A549 (cell line): ENCODE data around the gene UNC13D. TPM values are rescaled to one million over a fixed set of nuclear protein-coding genes. Genes with fewer than 3 reads are reported as not detected.
A peak's percentile ranks its signal among the peaks of the same experiment; 100 is the strongest.

Experiments
- ATAC-seq, 2 experiments: fragments of 200-7000 bp in 1 of 2; fragments of >200 bp in 1 of 2; cut with Nextera tagmentation in 1 of 2; cut with Tn5 transposase in 1 of 2; 3 replicates each; pipeline versions ENCODE4 v1.8.0 to v1.9.1; 2018 to 2020; ENCODE audit warnings: mild to moderate bottlenecking in 1 of 2, moderate library complexity in 1 of 2
- CTCF ChIA-PET: fragments of 300-600 bp; sonication (Branson Sonifier 250); formaldehyde crosslinking; extraction: SDS; loops from one replicate; lab custom pipeline; 2021; ENCODE audit warnings: antibody characterized with exemption, inconsistent platforms; lab: Yijun Ruan, JAX
- POLR2A ChIA-PET: fragments of 350-600 bp; formaldehyde crosslinking; extraction: SDS; loops from one replicate; lab custom pipeline; 2021; ENCODE audit warnings: antibody characterized with exemption, inconsistent platforms; lab: Yijun Ruan, JAX
- DNase-seq, 2 experiments: peaks; one replicate each; pipeline versions ENCODE4 v3.0.0 to v3.0.0-alpha.2; 2011 to 2016; ENCODE audit warnings: low read depth in 1 of 2, low spot score in 1 of 2
- FAIRE-seq: peaks from 2 replicates; lab custom pipeline; 2011; peaks lifted over from hg19 to GRCh38; lab: Jason Lieb, UNC
- H3K27ac ChIP-seq, 2 experiments: fragments of >200 bp; sonication (Bioruptor Twin); formaldehyde crosslinking; 3 replicates each; pipeline ENCODE4 v1.5.1; 2016 to 2017
- H3K4me1 ChIP-seq: fragments of >200 bp; sonication (Bioruptor Twin); formaldehyde crosslinking; 3 replicates; pipeline ENCODE4 v1.6.1; 2016
- H3K4me2 ChIP-seq: fragments of >200 bp; sonication (Bioruptor Twin); formaldehyde crosslinking; 3 replicates; pipeline ENCODE4 v1.6.1; 2016
- H3K4me3 ChIP-seq: fragments of >200 bp; sonication (Bioruptor Twin); formaldehyde crosslinking; 3 replicates; pipeline ENCODE4 v1.5.1; 2016
- H3K9me3 ChIP-seq: fragments of >200 bp; sonication (Bioruptor Twin); formaldehyde crosslinking; 3 replicates; pipeline ENCODE4 v1.6.1; 2016
- ATOH8 ChIP-seq: fragments of 250-450 bp; sonication (Bioruptor Pico); IDR thresholded peaks from 2 replicates; pipeline ENCODE4 v1.5.0; 2020; ENCODE audit warnings: low read depth, mild to moderate bottlenecking, moderate library complexity
- BCL3 ChIP-seq: fragments of >200 bp; sonication (Bioruptor Twin); formaldehyde crosslinking; IDR thresholded peaks from 3 replicates; pipeline ENCODE4 v1.6.1; 2016
- CHD2 ChIP-seq: fragments of 150-350 bp; IDR thresholded peaks from 2 replicates; pipeline ENCODE4 v1.6.1; 2014; ENCODE audit warnings: low read length; ENCODE audit not compliant: partially characterized antibody
- CHD4 ChIP-seq: fragments of 200-600 bp; sonication (generic); IDR thresholded peaks from 2 replicates; pipeline ENCODE4 v1.6.1; 2016; ENCODE audit warnings: antibody characterized with exemption, mild to moderate bottlenecking, borderline replicate concordance
- EHMT2 ChIP-seq: fragments of 200-600 bp; sonication (generic); IDR thresholded peaks from 2 replicates; pipeline ENCODE4 v1.6.1; 2016; ENCODE audit warnings: antibody characterized with exemption, low read depth, mild to moderate bottlenecking, moderate library complexity
- ELK1 ChIP-seq: fragments of 150-350 bp; IDR thresholded peaks from 2 replicates; pipeline ENCODE4 v1.6.1; 2014; ENCODE audit warnings: low read depth, mild to moderate bottlenecking, low read length
- ESRRA ChIP-seq: fragments of 150-350 bp; IDR thresholded peaks from 2 replicates; pipeline ENCODE4 v1.6.1; 2014; ENCODE audit warnings: mild to moderate bottlenecking, low read length, borderline replicate concordance
- FOSB ChIP-seq: fragments of 250-450 bp; sonication (Bioruptor Pico); IDR thresholded peaks from 2 replicates; pipeline ENCODE4 v1.5.0; 2020; ENCODE audit warnings: mild to moderate bottlenecking, moderate library complexity
- GATA3 ChIP-seq: IDR thresholded peaks from 2 replicates; pipeline ENCODE4 v1.6.1; 2012; ENCODE audit warnings: borderline replicate concordance
- HES2 ChIP-seq: fragments of >200 bp; sonication (Bioruptor Twin); formaldehyde crosslinking; IDR thresholded peaks from 2 replicates; pipeline ENCODE4 v1.6.1; 2016
- HOXB13 ChIP-seq: fragments of 250-450 bp; sonication (Bioruptor Pico); IDR thresholded peaks from 2 replicates; pipeline ENCODE4 v1.5.0; 2020; ENCODE audit warnings: low read depth, mild to moderate bottlenecking, moderate library complexity
- MYC ChIP-seq: IDR thresholded peaks from 2 replicates; pipeline ENCODE4 v1.6.1; 2012; ENCODE audit warnings: mild to moderate bottlenecking, inconsistent platforms, low read length, improper control_type of control experiment, borderline replicate concordance
- NR3C1 ChIP-seq: fragments of >200 bp; sonication (Bioruptor Twin); formaldehyde crosslinking; IDR thresholded peaks from 3 replicates; pipeline ENCODE4 v1.6.1; 2017
- RFX5 ChIP-seq: fragments of 450-650 bp; IDR thresholded peaks from 2 replicates; pipeline ENCODE4 v1.7.1; 2014; ENCODE audit warnings: antibody characterized with exemption, mild to moderate bottlenecking, moderate library complexity
- SREBF2 ChIP-seq: fragments of 450-650 bp; IDR thresholded peaks from 2 replicates; pipeline ENCODE4 v1.6.1; 2014; ENCODE audit warnings: mild to moderate bottlenecking, moderate library complexity
- ZC3H11A ChIP-seq: fragments of 450-650 bp; IDR thresholded peaks from 2 replicates; pipeline ENCODE4 v1.6.1; 2014; ENCODE audit warnings: antibody characterized with exemption, mild to moderate bottlenecking
- ZSCAN20 ChIP-seq: fragments of 250-450 bp; sonication (Bioruptor Pico); IDR thresholded peaks from 2 replicates; pipeline ENCODE4 v1.8.0; 2022; ENCODE audit warnings: mild to moderate bottlenecking, moderate library complexity
- WGBS: methylation state at CpG from one replicate; pipeline ENCODE4 v1.1.6; 2017; ENCODE audit errors: missing lambda C conversion rate; 5-methylcytosine and 5-hydroxymethylcytosine counted together
- polyA plus RNA-seq, 4 experiments: library from polyadenylated mRNA; depleted of rRNA in 3 of 4; stranded (reverse); fragments of >200 nt; fragmentation: RNase III in 1 of 4; extraction: RNeasy Plus Mini Kit Qiagen cat#74134 plus additional on column Dnase treatment in 1 of 4; gene quantifications; 2 replicates in 3 of 4; 3 replicates in 1 of 4; pipeline ENCODE4 v1.2.3, GENCODE V29; 2011 to 2017
- TF ChIP-seq, protein P1 (sequence below): fragments of 250-450 bp; sonication (Bioruptor Pico); IDR thresholded peaks from 2 replicates; pipeline ENCODE4 v1.5.0; 2021; ENCODE audit warnings: mild to moderate bottlenecking, moderate library complexity, borderline replicate concordance
- TF ChIP-seq, protein P2 (sequence below): IDR thresholded peaks from 2 replicates; pipeline ENCODE4 v1.6.1; 2012; ENCODE audit warnings: low read depth, borderline replicate concordance
- TF ChIP-seq, protein P3 (sequence below): IDR thresholded peaks from 2 replicates; pipeline ENCODE4 v1.6.1; 2012

The UNC13D gene
- polyA plus RNA-seq, 2 of the 4 experiments (the other 2 are of a cell fraction): 1.6 to 3.5 TPM

- TF ChIP-seq ELK1 (no peak), NR3C1 (no peak), CHD4 (0 out of 2 replicates have a peak, but pooled peaks have one; percentile 17), ESRRA (no peak), GATA3 (no peak)
- TF ChIP-seq, protein P1, sequence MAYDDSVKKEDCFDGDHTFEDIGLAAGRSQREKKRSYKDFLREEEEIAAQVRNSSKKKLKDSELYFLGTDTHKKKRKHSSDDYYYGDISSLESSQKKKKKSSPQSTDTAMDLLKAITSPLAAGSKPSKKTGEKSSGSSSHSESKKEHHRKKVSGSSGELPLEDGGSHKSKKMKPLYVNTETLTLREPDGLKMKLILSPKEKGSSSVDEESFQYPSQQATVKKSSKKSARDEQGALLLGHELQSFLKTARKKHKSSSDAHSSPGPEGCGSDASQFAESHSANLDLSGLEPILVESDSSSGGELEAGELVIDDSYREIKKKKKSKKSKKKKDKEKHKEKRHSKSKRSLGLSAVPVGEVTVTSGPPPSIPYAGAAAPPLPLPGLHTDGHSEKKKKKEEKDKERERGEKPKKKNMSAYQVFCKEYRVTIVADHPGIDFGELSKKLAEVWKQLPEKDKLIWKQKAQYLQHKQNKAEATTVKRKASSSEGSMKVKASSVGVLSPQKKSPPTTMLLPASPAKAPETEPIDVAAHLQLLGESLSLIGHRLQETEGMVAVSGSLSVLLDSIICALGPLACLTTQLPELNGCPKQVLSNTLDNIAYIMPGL (CRISPR knock-in tag): no peak; the same call in 1 of the 2 replicates
Observed at GRCh38 chr17:75856062-75856756, 12.0 kb upstream of the UNC13D start (continued).

DNA sequence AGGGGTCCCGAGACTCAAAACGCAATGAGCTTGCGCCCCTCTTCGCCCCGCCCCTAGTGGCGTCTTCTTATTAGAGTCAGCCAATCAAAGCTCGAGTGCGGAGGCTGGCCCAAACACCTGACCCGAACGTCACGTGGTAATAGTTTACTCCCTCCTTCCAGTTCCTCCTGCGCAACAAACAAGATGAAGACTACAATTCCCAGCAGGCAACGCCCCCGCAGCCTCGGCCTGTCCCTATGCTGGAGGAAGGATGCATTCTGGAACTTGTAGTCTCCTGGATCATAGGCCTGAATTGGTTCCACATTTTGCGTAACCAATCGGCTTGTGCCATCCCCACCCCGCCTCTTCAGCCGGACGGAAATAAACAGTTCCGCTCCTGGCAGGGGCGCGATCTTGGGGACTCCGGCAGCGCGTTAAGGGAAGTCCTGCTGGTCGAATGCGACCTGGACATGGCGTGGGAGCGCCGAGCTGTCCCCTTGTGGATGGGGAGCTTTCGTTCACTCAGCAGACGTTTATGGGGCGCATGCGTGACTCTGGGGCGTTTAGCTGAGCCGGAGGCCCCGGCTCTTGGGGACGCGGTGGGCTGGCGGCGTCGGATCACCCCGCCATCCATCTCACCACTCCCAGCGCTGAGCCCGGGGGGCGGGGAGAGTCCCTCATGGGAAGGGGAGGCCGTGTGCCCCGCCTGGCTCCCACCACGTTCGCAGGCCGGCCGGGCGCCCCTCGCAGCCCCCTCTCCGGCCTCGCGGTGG is 11.3 kb upstream of the UNC13D start, which contains the start of gene WBP2:
Gene WBP2, minus strand, starts transcription at position 26 of the 752 bp plus-strand sequence. CDS start 38 bp downstream, outside the sequence.
- Histone ChIP-seq H3K4me3 (peak within 1 kb of the TSS; percentile 58), H3K4me1 (peaks cover 19% of the 10 kb centered on the region), H3K9me3 (no peaks in the 10 kb centered on the region), H3K27ac (peak within 1 kb of the TSS; percentile 83 to 91), H3K4me2 (peak within 1 kb of the TSS; percentile 91)
- peak; percentile 90 to 95 for ATAC-seq
- peak; percentile 96 for FAIRE-seq
- POLR2A ChIA-PET: interaction anchor here (0.6 to 2.8 kb wide), 27 partner anchors 9 to 1111 kb away, joined by 3 to 68 read pairs (median 4); partner anchors contain the start of genes EXOC7, GALK1, MRPL58 and TRIM47
- CTCF ChIA-PET: interaction anchor here (0.6 to 37.0 kb wide), 21 partner anchors 10 to 409 kb away, joined by 3 to 691 read pairs (median 5); partner anchors contain the start of genes GALK1, TRIM47, TRIM65 and UNC13D
- peak; percentile 100 for DNase-seq
- under 1% methylated on average over 51 of the region's 58 CpGs for WGBS
- TF ChIP-seq BCL3 (peak; percentile 93; the same call in 2 of the 3 replicates), ATOH8 (CRISPR knock-in tag) (no peak), ELK1 (no peak), HES2 (no peak), FOSB (CRISPR knock-in tag) (no peak), EHMT2 (no peak), ZSCAN20 (CRISPR knock-in tag) (no peak), MYC (peak; percentile 24; the same call in 1 of the 2 replicates), ZC3H11A (no peak), SREBF2 (no peak; the same call in 1 of the 2 replicates), HOXB13 (no peak), RFX5 (peak; percentile 65), CHD2 (no peak)
- TF ChIP-seq, protein P1 (CRISPR knock-in tag): no peak; the same call in 1 of the 2 replicates
- TF ChIP-seq, protein P2, sequence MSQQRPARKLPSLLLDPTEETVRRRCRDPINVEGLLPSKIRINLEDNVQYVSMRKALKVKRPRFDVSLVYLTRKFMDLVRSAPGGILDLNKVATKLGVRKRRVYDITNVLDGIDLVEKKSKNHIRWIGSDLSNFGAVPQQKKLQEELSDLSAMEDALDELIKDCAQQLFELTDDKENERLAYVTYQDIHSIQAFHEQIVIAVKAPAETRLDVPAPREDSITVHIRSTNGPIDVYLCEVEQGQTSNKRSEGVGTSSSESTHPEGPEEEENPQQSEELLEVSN: no peak
- TF ChIP-seq, protein P3, sequence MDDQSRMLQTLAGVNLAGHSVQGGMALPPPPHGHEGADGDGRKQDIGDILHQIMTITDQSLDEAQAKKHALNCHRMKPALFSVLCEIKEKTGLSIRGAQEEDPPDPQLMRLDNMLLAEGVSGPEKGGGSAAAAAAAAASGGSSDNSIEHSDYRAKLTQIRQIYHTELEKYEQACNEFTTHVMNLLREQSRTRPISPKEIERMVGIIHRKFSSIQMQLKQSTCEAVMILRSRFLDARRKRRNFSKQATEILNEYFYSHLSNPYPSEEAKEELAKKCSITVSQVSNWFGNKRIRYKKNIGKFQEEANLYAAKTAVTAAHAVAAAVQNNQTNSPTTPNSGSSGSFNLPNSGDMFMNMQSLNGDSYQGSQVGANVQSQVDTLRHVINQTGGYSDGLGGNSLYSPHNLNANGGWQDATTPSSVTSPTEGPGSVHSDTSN: no peak; the same call in 1 of the 2 replicates
